Mesodermal cell (in vitro differentiated cells): ENCODE data around the gene ATP5F1E.

ENCODE experiments used
- H3K27ac ChIP-seq: 2 replicates; pipeline ENCODE4 v1.7.0; 2013; ENCODE audit warnings: mild to moderate bottlenecking, low read depth, low read length, moderate library complexity; ENCODE audit not compliant: severe bottlenecking
- H3K36me3 ChIP-seq: 2 replicates; pipeline ENCODE4 v1.7.1; 2013; ENCODE audit warnings: mild to moderate bottlenecking, low read length, moderate library complexity; ENCODE audit not compliant: control insufficient read depth, insufficient read depth
- H3K4me1 ChIP-seq: one replicate; pipeline ENCODE4 v1.7.1; 2013; ENCODE audit warnings: mild to moderate bottlenecking, low read length; ENCODE audit not compliant: insufficient read depth, control insufficient read depth, poor library complexity, severe bottlenecking
- H3K4me3 ChIP-seq: 2 replicates; pipeline ENCODE4 v1.7.0; 2013; ENCODE audit warnings: low read length, control low read depth, mild to moderate bottlenecking; ENCODE audit not compliant: insufficient read depth, poor library complexity, severe bottlenecking; ENCODE audit errors: extremely low read depth
- H3K9me3 ChIP-seq: 2 replicates; pipeline ENCODE4 v1.7.1; 2013; ENCODE audit warnings: mild to moderate bottlenecking, low read length, moderate library complexity; ENCODE audit not compliant: control insufficient read depth
- WGBS, 2 experiments: methylation state at CpG; one replicate each; pipeline ENCODE4 v1.1.5; 2013; ENCODE audit warnings: missing lambda C conversion rate in 2 of 2; ENCODE audit not compliant: insufficient coverage in 2 of 2; 5-methylcytosine and 5-hydroxymethylcytosine counted together

Gene ATP5F1E

GRCh38 chr20:58978351-58979190, 53.6 kb downstream of the ATP5F1E start:
- Histone ChIP-seq H3K9me3 (peaks cover 4% of the 10 kb centered on the region), H3K36me3 (no peaks in the 10 kb centered on the region), H3K27ac (no peak overlapping the region), H3K4me1 (no peaks in the 10 kb centered on the region), H3K4me3 (no peak overlapping the region)
- 54 to 67% methylated on average over 6 of the region's 6 CpGs for WGBS, 2 experiments

GRCh38 chr20:58976061-58976730, 55.9 kb downstream of the ATP5F1E start:
- Histone ChIP-seq H3K9me3 (peaks cover 4% of the 10 kb centered on the region), H3K36me3 (no peaks in the 10 kb centered on the region), H3K27ac (no peak overlapping the region), H3K4me3 (no peak overlapping the region), H3K4me1 (no peaks in the 10 kb centered on the region)
- WGBS, 2 experiments = 63 to 83% methylated on average over 2 of the region's 3 CpGs
